Peyer's patch (tissue), 4 donors: ENCODE results near the gene MARCHF11.

Source experiments
- CTCF ChIP-seq, 6 experiments: fragments of 450-650 bp in 4 of 6; fragments of 200-600 bp in 2 of 6; sonication (generic) in 1 of 6; IDR thresholded peaks; one replicate each; pipeline ENCODE4 v1.5.1; 2017 to 2019; ENCODE audit warnings: antibody characterized with exemption in 6 of 6, mild to moderate bottlenecking in 3 of 6, moderate library complexity in 1 of 6
- POLR2A ChIP-seq, 2 donors: fragments of 450-650 bp; IDR thresholded peaks; one replicate each; pipeline ENCODE4 v1.5.1; 2017; ENCODE audit warnings: antibody characterized with exemption in 2 of 2, mild to moderate bottlenecking in 2 of 2, moderate library complexity in 2 of 2

- TF ChIP-seq CTCF (IDR thresholded peaks at IDR 0.05) (no peak), POLR2A (IDR thresholded peaks at IDR 0.05) (no peak)
Observed at GRCh38 chr5:16128944-16129343, 50.6 kb downstream of the MARCHF11 start.
